Measurements from ENCODE around the gene SLC35B1.

- TF ChIP-seq POLR2A (IDR thresholded peaks at IDR 0.05), result no peak
- no peak for TF ChIP-seq CTCF (IDR thresholded peaks at IDR 0.05)
Observed at GRCh38 chr17:49747632-49748031, 39.9 kb upstream of the SLC35B1 start.

Data from right lobe of liver (tissue), 4 donors.